Measurements from ENCODE around the gene KRTAP9-4.
"Not testable (repeated sequence)": the region's sequence is repeated elsewhere in the genome, so short reads cannot be mapped to it uniquely, and the experiment has no call there.

Gene KRTAP9-4, protein sequence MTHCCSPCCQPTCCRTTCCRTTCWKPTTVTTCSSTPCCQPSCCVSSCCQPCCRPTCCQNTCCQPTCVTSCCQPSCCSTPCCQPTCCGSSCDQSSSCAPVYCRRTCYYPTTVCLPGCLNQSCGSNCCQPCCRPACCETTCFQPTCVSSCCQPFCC

DNA sequence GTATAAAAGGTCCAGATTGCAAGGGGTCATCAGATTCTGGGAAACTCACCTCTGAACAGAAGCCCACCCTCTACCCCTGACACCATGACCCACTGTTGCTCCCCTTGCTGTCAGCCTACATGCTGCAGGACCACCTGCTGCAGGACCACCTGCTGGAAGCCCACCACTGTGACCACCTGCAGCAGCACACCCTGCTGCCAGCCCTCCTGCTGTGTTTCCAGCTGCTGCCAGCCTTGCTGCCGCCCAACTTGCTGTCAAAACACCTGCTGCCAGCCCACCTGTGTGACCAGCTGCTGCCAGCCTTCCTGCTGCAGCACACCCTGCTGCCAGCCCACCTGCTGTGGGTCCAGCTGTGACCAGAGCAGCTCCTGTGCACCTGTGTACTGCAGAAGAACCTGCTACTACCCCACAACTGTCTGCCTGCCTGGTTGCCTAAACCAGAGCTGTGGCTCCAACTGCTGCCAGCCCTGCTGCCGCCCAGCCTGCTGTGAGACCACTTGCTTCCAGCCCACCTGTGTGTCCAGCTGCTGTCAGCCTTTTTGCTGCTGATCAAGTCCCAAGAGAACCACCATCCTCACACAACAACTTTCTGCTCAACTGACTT, at the start of gene KRTAP9-4:
Gene KRTAP9-4 (plus strand): TSS at position 51 of the 604 bp plus-strand sequence. CDS start 34 bp downstream, at position 85.
- DNase-seq: not testable (repeated sequence)

DNA sequence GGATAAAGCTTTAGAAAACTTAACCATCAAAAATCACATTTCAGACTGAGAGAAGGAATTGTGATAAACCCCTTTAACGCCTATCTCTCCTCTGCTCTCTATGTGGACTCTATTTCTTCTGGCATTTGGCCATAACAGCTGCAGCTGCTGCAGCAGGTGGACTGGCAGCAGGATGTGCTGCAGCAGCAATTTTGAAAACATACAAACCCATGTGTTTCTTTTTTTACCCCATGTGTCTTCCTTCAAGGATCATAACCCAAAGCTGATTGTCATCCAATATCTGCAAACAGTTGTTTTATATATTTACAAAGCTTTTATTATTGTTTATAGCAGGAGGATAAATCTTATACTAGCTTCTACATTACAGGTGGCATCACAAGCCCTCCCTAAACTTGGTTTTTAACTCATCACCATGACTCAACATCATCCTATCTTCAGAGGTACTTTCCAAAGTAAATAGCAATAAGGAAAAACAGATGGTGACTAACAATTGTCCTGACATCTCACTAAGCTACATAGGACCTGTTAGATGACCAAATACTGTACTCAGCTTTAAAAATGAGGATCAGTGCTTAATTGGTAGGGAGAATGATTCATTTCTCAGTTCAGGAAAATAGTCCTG, 37.5 kb upstream of the KRTAP9-4 start:
- DNase-seq: no peak

- no peak for DNase-seq
Observed at GRCh38 chr17:41212524-41213169, 36.8 kb upstream of the KRTAP9-4 start.

GRCh38 chr17:41215681-41216080, 33.8 kb upstream of the KRTAP9-4 start:
- DNase-seq: no peak

DNA sequence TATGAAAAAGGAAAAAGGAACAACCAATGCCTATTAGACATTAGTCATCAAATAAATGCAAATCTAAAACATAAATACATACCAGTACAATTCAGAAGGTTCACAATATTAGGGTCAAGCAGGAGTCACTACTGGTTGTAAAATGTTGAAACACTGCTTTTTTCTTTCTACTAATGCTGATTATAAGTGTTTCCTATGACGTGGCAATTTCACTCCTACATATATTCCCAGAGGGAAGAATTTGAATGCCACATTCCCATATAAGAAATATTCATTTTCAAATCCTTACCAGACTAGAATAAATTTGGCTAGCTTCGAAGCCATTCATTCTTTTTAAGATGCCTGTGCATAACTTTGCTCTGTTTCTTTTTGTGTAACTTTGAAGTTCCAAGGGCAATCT, 25.7 kb upstream of the KRTAP9-4 start:
- DNase-seq: no peak

DNA sequence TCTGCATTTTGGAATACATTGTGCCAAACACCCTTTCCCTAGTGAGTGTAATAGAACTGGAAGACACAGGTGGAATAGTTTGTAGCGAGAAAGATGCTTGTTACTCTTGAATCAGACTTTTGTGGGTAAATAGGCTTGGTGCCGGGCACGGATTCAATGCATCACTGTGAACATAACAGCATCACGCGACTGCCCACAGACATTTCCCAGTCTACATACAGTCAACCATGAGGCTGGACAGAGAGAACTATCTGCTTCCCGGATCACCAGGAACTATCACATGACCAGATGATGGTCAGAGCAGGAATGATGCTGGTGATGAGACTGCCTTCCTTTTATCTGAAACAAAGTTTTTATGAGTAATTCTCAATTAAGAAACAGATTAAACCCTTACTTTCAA, 23.4 kb upstream of the KRTAP9-4 start:
- DNase-seq: no peak

GRCh38 chr17:41226598-41227095, 22.8 kb upstream of the KRTAP9-4 start, which contains the start of gene KRTAP9-2:
Gene KRTAP9-2 (plus strand): TSS chr17:41226648. CDS start chr17:41226655, 7 bp downstream.
- DNase-seq: not testable (repeated sequence)

GRCh38 chr17:41230094-41230493, 19.4 kb upstream of the KRTAP9-4 start:
- DNase-seq: no peak

- no peak for DNase-seq
Observed at GRCh38 chr17:41231731-41232130, 17.8 kb upstream of the KRTAP9-4 start.

GRCh38 chr17:41232399-41233105, 16.9 kb upstream of the KRTAP9-4 start, which contains the start of gene KRTAP9-3:
Gene KRTAP9-3 (plus strand): TSS chr17:41232449. CDS start chr17:41232502, 53 bp downstream.
- not testable (repeated sequence) for DNase-seq

- not testable (repeated sequence) for DNase-seq
Observed at GRCh38 chr17:41237116-41237515, 12.4 kb upstream of the KRTAP9-4 start.

DNA sequence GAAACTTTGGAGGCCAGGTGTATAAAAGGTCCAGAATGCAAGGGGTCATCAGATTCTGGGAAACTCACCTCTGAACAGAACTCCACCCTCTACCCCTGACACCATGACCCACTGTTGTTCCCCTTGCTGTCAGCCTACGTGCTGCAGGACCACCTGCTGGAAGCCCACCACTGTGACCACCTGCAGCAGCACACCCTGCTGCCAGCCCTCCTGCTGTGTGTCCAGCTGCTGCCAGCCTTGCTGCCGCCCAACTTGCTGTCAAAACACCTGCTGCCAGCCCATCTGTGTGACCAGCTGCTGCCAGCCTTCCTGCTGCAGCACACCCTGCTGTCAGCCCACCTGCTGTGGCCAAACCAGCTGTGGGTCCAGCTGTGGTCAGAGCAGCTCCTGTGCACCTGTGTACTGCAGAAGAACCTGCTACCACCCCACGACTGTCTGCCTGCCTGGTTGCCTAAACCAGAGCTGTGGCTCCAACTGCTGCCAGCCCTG, 11.5 kb upstream of the KRTAP9-4 start, which contains the start of gene KRTAP9-8:
Gene KRTAP9-8 (plus strand): TSS at position 51 of the 489 bp plus-strand sequence. CDS start 53 bp downstream, at position 104.
- not testable (repeated sequence) for DNase-seq

GRCh38 chr17:41246995-41247787, 2.3 kb upstream of the KRTAP9-4 start:
- DNase-seq: not testable (repeated sequence)

DNA sequence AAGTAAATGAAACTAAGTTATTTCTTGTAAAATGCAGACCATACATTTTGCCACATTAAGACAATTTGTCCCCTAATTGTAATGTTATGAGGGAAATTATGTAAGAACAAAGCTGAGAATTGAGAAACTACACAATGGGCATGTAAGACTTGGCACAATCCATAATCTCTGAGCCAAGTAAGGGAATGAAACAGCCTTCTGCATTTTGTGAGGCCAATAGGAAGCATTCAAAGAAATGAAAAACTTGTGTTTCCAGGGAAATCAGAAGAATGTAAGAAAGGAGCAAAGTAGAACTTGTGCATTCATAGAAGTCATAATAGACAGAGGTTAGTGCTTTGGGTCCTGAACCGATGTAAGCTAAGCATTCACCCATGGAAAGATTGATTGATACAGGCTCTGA, 1.8 kb downstream of the KRTAP9-4 start:
- no peak for DNase-seq

- no peak for DNase-seq
Observed at GRCh38 chr17:41254861-41255260, 5.4 kb downstream of the KRTAP9-4 start.

DNA sequence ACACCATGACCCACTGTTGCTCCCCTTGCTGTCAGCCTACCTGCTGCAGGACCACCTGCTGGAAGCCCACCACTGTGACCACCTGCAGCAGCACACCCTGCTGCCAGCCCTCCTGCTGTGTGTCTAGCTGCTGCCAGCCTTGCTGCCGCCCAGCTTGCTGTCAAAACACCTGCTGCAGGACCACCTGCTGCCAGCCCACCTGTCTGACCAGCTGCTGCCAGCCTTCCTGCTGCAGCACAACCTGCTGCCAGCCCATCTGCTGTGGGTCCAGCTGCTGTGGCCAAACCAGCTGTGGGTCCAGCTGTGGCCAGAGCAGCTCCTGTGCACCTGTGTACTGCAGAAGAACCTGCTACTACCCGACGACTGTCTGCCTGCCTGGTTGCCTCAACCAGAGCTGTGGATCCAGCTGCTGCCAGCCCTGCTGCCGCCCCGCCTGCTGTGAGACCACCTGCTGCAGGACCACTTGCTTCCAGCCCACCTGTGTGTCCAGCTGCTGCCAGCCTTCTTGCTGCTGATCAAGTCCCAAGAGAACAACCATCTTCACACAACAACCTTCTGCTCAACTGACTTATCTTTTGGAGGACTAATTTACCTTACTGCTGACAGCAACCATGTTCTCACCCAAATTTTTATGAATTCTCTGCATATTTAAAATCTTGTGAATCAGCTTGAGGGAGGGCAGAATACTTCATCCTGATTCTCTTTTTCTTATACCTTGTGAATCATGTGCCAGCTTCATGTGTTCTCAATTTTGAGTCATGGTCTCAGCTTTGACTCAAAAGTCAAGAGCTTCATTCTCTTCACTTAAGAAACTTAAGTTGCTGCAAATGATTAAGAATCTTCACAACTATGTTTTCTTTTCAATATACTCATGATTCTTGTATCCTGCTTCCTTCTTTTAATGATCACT, 6.1 kb downstream of the KRTAP9-4 start, which contains the start of gene KRTAP9-9:
Gene KRTAP9-9 (plus strand): TSS at position 4 of the 910 bp plus-strand sequence.
- not testable (repeated sequence) for DNase-seq

DNA sequence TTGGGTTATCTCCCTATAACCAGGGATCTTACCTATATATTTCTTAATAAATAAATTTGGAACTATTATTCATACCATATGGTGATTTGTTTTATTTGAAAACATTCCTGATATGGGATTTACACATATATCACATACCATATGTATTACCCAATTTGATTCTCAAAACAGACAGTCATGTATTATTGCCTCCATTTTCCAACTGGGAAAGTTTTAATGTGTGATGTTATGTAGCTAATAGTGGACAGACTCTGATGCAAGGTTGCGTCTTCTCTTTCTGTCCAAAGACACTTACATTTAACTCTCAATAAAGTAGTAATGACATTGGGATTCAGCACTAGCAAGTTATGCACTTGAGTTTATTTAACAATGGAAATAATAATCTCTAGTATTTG, 6.8 kb downstream of the KRTAP9-4 start:
- DNase-seq: no peak

- no peak for DNase-seq
Observed at GRCh38 chr17:41258406-41258805, 8.9 kb downstream of the KRTAP9-4 start.

DNA sequence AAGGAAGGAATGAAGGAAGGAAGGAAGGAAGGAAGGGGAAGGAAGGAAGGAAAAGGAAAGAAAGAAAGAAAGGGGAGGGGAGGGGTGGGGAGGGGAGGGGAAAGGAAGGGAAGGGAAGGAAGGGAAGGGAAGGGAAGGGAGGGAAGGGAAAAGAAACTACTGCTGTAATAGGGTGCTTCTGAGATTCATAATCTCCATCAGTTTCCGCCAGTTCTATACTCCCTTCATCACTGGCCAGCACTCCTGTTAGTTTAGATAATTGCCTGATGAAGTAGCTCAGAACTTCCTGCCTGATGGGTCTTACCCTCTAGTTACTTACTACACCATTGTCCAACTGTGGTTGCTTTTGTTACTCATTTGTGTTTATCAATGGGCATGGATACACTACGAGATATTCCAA, 13.7 kb downstream of the KRTAP9-4 start:
- DNase-seq: no peak

- no peak for DNase-seq
Observed at GRCh38 chr17:41264599-41264998, 15.1 kb downstream of the KRTAP9-4 start.
